Vagina (tissue), 2 donors: ENCODE data around the gene BMF. TPM values are rescaled to one million over a fixed set of nuclear protein-coding genes. Genes with fewer than 3 reads are reported as not detected.

Source experiments
- DNase-seq, 2 donors: peaks; one replicate each; pipeline ENCODE4 v3.0.0-alpha.2; 2017; ENCODE audit errors: extremely low spot score in 2 of 2
- H3K27ac ChIP-seq: fragments of 200-600 bp; sonication (generic); one replicate; pipeline ENCODE4 v1.5.1; 2019
- H3K27me3 ChIP-seq: fragments of 200-600 bp; sonication (generic); one replicate; pipeline ENCODE4 v1.5.1; 2019
- H3K36me3 ChIP-seq, 2 donors: fragments of 200-600 bp; sonication (generic); one replicate each; pipeline ENCODE4 v1.5.1; 2017 to 2019
- H3K4me1 ChIP-seq: fragments of 200-600 bp; sonication (generic); one replicate; pipeline ENCODE4 v1.5.1; 2019
- H3K4me3 ChIP-seq, 2 donors: fragments of 200-600 bp; sonication (generic); 1 replicate in 1 of 2; 2 replicates in 1 of 2; pipeline ENCODE4 v1.5.1; 2016 to 2019
- H3K9me3 ChIP-seq: fragments of 200-600 bp; sonication (generic); one replicate; pipeline ENCODE4 v1.5.1; 2019
- CTCF ChIP-seq, 3 experiments: fragments of 450-650 bp in 2 of 3; fragments of 200-600 bp in 1 of 3; sonication (generic) in 1 of 3; IDR thresholded peaks; one replicate each; pipeline ENCODE4 v1.5.1; 2017 to 2019; ENCODE audit warnings: antibody characterized with exemption in 3 of 3, mild to moderate bottlenecking in 2 of 3, moderate library complexity in 2 of 3
- POLR2A ChIP-seq, 2 donors: fragments of 450-650 bp; IDR thresholded peaks; one replicate each; pipeline ENCODE4 v1.6.1; 2017; ENCODE audit warnings: antibody characterized with exemption in 2 of 2, mild to moderate bottlenecking in 2 of 2, moderate library complexity in 2 of 2
- POLR2AphosphoS5 ChIP-seq, 2 donors: sonication (generic); formaldehyde crosslinking; IDR thresholded peaks; one replicate each; pipeline ENCODE4 v1.9.0; 2017; ENCODE audit warnings: antibody characterized with exemption in 2 of 2, mild to moderate bottlenecking in 2 of 2, low read depth in 1 of 2; ENCODE audit not compliant: insufficient read depth in 1 of 2
- intact Hi-C: fragments of 100-400 bp; cut with DNase I; formaldehyde crosslinking; loops from one replicate; pipeline ENCODE4 v1.15.1; 2023
- total RNA-seq: library from RNA; depleted of rRNA; stranded (reverse); fragments of >200 nt; gene quantifications from one replicate; pipeline ENCODE4 v1.2.3, GENCODE V29; 2016

Gene BMF
- total RNA-seq, 1 donor from 2014 or later: 2.9 TPM

- Histone ChIP-seq H3K36me3 (no peaks in the 10 kb centered on the region), H3K27ac (no peak overlapping the region), H3K9me3 (no peaks in the 10 kb centered on the region), H3K4me1 (peaks cover 46% of the 10 kb centered on the region), H3K27me3 (no peaks in the 10 kb centered on the region), H3K4me3 (no peak overlapping the region)
- intact Hi-C loops: no loop called here
- TF ChIP-seq POLR2AphosphoS5 (IDR thresholded peaks at IDR 0.05; ENCODE audit: insufficient read depth in 1 of 2, low read depth in 1 of 2): no peak
- TF ChIP-seq POLR2A (IDR thresholded peaks at IDR 0.05): no peak
- no peak for TF ChIP-seq CTCF (IDR thresholded peaks at IDR 0.05)
- peak in 1 of 2 donors; percentile 56 for DNase-seq
These were observed 65.8 kb downstream of the BMF start for GRCh38 chr15:40042791-40043320.

GRCh38 chr15:40040770-40041169 lies 67.9 kb downstream of the BMF start:
- Histone ChIP-seq H3K27ac (no peak overlapping the region), H3K4me3 (no peak overlapping the region), H3K36me3 (peaks cover 0 to 9% of the 10 kb centered on the region in 2 donors), H3K27me3 (no peaks in the 10 kb centered on the region), H3K9me3 (no peaks in the 10 kb centered on the region), H3K4me1 (peaks cover 43% of the 10 kb centered on the region)
- TF ChIP-seq POLR2A (IDR thresholded peaks at IDR 0.05) (no peak), POLR2AphosphoS5 (IDR thresholded peaks at IDR 0.05; ENCODE audit: insufficient read depth in 1 of 2, low read depth in 1 of 2) (no peak), CTCF (IDR thresholded peaks at IDR 0.05) (no peak)
- peak in 1 of 2 donors; percentile 40 for DNase-seq
- intact Hi-C loops: no loop called here

GRCh38 chr15:40040293-40040635 lies 68.4 kb downstream of the BMF start:
- peaks cover 0 to 14% of the 10 kb centered on the region in 2 donors for H3K36me3 ChIP-seq
- TF ChIP-seq POLR2AphosphoS5 (IDR thresholded peaks at IDR 0.05; ENCODE audit: insufficient read depth in 1 of 2, low read depth in 1 of 2): no peak
- no peak for TF ChIP-seq POLR2A (IDR thresholded peaks at IDR 0.05)
- TF ChIP-seq CTCF (IDR thresholded peaks at IDR 0.05): no peak
- peak in 1 of 2 donors; percentile 65 for DNase-seq
- H3K27ac ChIP-seq: no peak overlapping the region
- H3K4me1 ChIP-seq: peaks cover 38% of the 10 kb centered on the region
- H3K4me3 ChIP-seq: no peak overlapping the region
- intact Hi-C loops: no loop called here
- H3K27me3 ChIP-seq: no peaks in the 10 kb centered on the region
- H3K9me3 ChIP-seq: no peaks in the 10 kb centered on the region

- H3K9me3 ChIP-seq: no peaks in the 10 kb centered on the region
- intact Hi-C loops: no loop called here
- peak within 1 kb of the TSS; percentile 73 to 92 for H3K4me3 ChIP-seq
- peak within 1 kb of the TSS; percentile 97 for H3K27ac ChIP-seq
- peaks cover 0 to 28% of the 10 kb centered on the region in 2 donors for H3K36me3 ChIP-seq
- DNase-seq: peak in 1 of 2 donors; percentile 93
- no peaks in the 10 kb centered on the region for H3K27me3 ChIP-seq
- peaks cover 28% of the 10 kb centered on the region for H3K4me1 ChIP-seq
- TF ChIP-seq POLR2AphosphoS5 (IDR thresholded peaks at IDR 0.05; ENCODE audit: insufficient read depth in 1 of 2, low read depth in 1 of 2) (peak; percentile 93 to 94), POLR2A (IDR thresholded peaks at IDR 0.05) (peak in 1 of 2 donors; percentile 66), CTCF (IDR thresholded peaks at IDR 0.05) (peak in 1 of 3 experiments; percentile 37)
These were observed 69.8 kb downstream of the BMF start, which contains the start of gene SRP14 for GRCh38 chr15:40038638-40039543. Gene SRP14 (minus strand): TSS chr15:40039181. CDS start chr15:40039116, 65 bp downstream.
